Measurements from ENCODE around the gene NTNG2. TPM values are rescaled to one million over a fixed set of nuclear protein-coding genes. Genes with fewer than 3 reads are reported as not detected.

The NTNG2 gene
- total RNA-seq, 4 donors from 2014 or later: 1.4 to 4.4 TPM; not detected in 2

DNA sequence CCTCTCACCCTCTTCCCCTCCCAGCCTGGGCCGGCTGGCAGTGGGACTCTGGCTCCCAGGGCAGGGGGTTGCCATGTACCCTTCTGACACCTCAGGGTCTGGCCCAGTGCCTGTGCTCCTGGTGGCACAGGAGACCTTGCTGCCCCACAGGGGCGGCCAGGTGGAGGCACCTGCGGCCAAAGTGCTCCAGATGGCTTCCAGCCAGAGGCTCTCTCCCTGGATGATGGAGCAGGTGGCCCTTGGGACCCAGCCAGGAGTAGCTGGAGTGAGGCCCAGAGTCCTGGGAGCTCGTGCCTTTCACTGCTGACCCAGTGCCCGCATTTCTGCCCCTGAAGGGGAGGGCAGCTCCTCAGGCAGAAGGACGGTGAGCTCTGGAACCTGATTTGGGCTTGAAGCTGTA is 87.3 kb downstream of the NTNG2 start:
- no peak overlapping the region for H3K4me3 ChIP-seq
- H3K27ac ChIP-seq: no peak overlapping the region
- DNase-seq: no peak
- intact Hi-C loops (cut with DNase I; ENCODE audit: low total_unique reads): no loop called here
- no peak for TF ChIP-seq POLR2A (IDR thresholded peaks at IDR 0.05)
- TF ChIP-seq, protein P1, sequence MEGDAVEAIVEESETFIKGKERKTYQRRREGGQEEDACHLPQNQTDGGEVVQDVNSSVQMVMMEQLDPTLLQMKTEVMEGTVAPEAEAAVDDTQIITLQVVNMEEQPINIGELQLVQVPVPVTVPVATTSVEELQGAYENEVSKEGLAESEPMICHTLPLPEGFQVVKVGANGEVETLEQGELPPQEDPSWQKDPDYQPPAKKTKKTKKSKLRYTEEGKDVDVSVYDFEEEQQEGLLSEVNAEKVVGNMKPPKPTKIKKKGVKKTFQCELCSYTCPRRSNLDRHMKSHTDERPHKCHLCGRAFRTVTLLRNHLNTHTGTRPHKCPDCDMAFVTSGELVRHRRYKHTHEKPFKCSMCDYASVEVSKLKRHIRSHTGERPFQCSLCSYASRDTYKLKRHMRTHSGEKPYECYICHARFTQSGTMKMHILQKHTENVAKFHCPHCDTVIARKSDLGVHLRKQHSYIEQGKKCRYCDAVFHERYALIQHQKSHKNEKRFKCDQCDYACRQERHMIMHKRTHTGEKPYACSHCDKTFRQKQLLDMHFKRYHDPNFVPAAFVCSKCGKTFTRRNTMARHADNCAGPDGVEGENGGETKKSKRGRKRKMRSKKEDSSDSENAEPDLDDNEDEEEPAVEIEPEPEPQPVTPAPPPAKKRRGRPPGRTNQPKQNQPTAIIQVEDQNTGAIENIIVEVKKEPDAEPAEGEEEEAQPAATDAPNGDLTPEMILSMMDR (IDR thresholded peaks at IDR 0.05): no peak
- no peaks in the 10 kb centered on the region for H3K9me3 ChIP-seq
- no peaks in the 10 kb centered on the region for H3K27me3 ChIP-seq
- H3K36me3 ChIP-seq: no peaks in the 10 kb centered on the region
- peaks cover 0 to 17% of the 10 kb centered on the region in 2 donors for H3K4me1 ChIP-seq

DNA sequence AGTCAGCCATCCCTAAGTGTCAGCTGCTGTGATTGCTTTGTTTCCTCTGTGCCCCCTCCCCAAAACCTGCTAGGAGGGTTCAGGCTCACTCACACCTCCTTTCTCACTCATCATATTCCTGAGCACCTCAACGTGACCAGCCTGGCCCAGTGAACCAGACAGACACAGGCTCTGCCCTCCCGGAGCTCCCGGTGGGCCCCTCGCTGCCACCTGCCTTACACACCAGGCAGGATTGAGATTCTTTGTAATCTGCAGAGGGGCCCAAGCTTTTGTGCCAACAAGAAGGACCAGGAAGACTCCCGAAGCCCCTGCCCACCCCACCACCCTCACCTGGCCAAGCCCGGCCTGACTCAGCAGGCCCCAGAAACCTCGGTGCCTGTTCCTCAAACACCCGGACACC is 87.8 kb downstream of the NTNG2 start:
- Histone ChIP-seq H3K27ac (no peak overlapping the region), H3K9me3 (no peaks in the 10 kb centered on the region), H3K27me3 (no peaks in the 10 kb centered on the region), H3K4me3 (no peak overlapping the region), H3K4me1 (peaks cover 0 to 12% of the 10 kb centered on the region in 2 donors), H3K36me3 (no peaks in the 10 kb centered on the region)
- intact Hi-C loops (cut with DNase I; ENCODE audit: low total_unique reads): no loop called here
- TF ChIP-seq POLR2A (IDR thresholded peaks at IDR 0.05): no peak
- TF ChIP-seq, protein P1 (IDR thresholded peaks at IDR 0.05): no peak
- DNase-seq: no peak

GRCh38 chr9:132250324-132251262 is 88.7 kb downstream of the NTNG2 start:
- Histone ChIP-seq H3K27me3 (no peaks in the 10 kb centered on the region), H3K27ac (no peak overlapping the region), H3K4me3 (no peak overlapping the region), H3K9me3 (no peaks in the 10 kb centered on the region), H3K4me1 (peaks cover 0 to 5% of the 10 kb centered on the region in 2 donors), H3K36me3 (no peaks in the 10 kb centered on the region)
- TF ChIP-seq, protein P1 (IDR thresholded peaks at IDR 0.05): no peak
- no peak for TF ChIP-seq POLR2A (IDR thresholded peaks at IDR 0.05)
- intact Hi-C loops (cut with DNase I; ENCODE audit: low total_unique reads): no loop called here
- DNase-seq: no peak

DNA sequence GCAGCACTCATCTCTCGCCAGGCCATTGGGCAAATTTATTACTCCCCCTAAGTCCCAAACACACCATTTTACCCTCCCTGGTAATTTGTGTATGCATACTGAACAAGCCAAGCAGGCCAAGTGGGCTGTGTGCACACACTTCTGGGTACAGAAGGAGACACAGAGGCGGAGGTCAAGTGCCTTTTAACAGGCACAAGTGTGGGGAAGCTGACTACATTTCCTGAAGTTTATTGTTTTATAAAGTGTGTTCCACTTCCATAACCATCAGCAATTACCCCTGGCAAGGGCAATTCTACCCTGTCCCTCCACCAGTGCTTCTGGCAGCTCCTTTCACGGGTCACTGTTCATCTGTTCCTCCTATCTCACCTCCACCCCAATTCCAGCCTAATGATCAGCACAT is 99.0 kb downstream of the NTNG2 start:
- DNase-seq: no peak
- intact Hi-C loops (cut with DNase I; ENCODE audit: low total_unique reads): no loop called here
- H3K27ac ChIP-seq: no peak overlapping the region
- no peaks in the 10 kb centered on the region for H3K27me3 ChIP-seq
- no peaks in the 10 kb centered on the region for H3K36me3 ChIP-seq
- TF ChIP-seq POLR2A (IDR thresholded peaks at IDR 0.05): no peak
- TF ChIP-seq, protein P1 (IDR thresholded peaks at IDR 0.05): no peak
- no peaks in the 10 kb centered on the region for H3K9me3 ChIP-seq
- H3K4me3 ChIP-seq: no peak overlapping the region
- no peaks in the 10 kb centered on the region for H3K4me1 ChIP-seq

- intact Hi-C loops (cut with DNase I; ENCODE audit: low total_unique reads): no loop called here
- no peaks in the 10 kb centered on the region for H3K36me3 ChIP-seq
Observed at GRCh38 chr9:132266017-132266416, 104.2 kb downstream of the NTNG2 start.

More at GRCh38 chr9:132266017-132266416, 104.2 kb downstream of the NTNG2 start:
- no peak overlapping the region for H3K27ac ChIP-seq
- no peaks in the 10 kb centered on the region for H3K27me3 ChIP-seq
- H3K4me3 ChIP-seq: no peak overlapping the region
- TF ChIP-seq, protein P1 (IDR thresholded peaks at IDR 0.05): no peak
- no peak for TF ChIP-seq POLR2A (IDR thresholded peaks at IDR 0.05)
- no peaks in the 10 kb centered on the region for H3K9me3 ChIP-seq
- no peak for DNase-seq
- no peaks in the 10 kb centered on the region for H3K4me1 ChIP-seq
